ENCODE data around the gene IMPA2.

IMPA2 gene

GRCh38 chr18:12012697-12013096, 31.4 kb downstream of the IMPA2 start:
- H3K79me1 ChIP-seq (ENCODE audit: low read length), result no peaks in the 10 kb centered on the region
- no CpG with 5 or more reads among the region's 3 CpGs for WGBS (ENCODE audit: extremely low coverage, insufficient coverage, insufficient read length)
- H2BK120ac ChIP-seq (ENCODE audit: insufficient read depth, low read length, poor library complexity), result no peak overlapping the region
- H3K9me3 ChIP-seq (ENCODE audit: insufficient read depth, low read depth, low read length), result no peaks in the 10 kb centered on the region
- no peak overlapping the region for H3K23ac ChIP-seq (ENCODE audit: low read length)
- H3K4ac ChIP-seq (ENCODE audit: low read depth, low read length), result no peak overlapping the region
- H3K18ac ChIP-seq (ENCODE audit: low read length), result no peak overlapping the region
- no peak overlapping the region for H2AFZ ChIP-seq (ENCODE audit: insufficient read depth, low read length, poor library complexity)
- H3K27me3 ChIP-seq (ENCODE audit: insufficient read depth, low read length), result no peaks in the 10 kb centered on the region
- H4K8ac ChIP-seq (ENCODE audit: low read depth, low read length), result no peak overlapping the region
- no peak overlapping the region for H3K9ac ChIP-seq (ENCODE audit: low read length)
- no peak overlapping the region for H2BK12ac ChIP-seq (ENCODE audit: low read length)
- H3K4me1 ChIP-seq (ENCODE audit: control insufficient read depth in 1 of 2, insufficient read depth in 2 of 2, low read length in 2 of 2), result peaks cover 0 to 2% of the 10 kb centered on the region in 2 experiments
- H2BK5ac ChIP-seq (ENCODE audit: low read depth, low read length, poor library complexity), result no peak overlapping the region
- H4K12ac ChIP-seq (ENCODE audit: low read depth, low read length), result no peak overlapping the region
- H2AK5ac ChIP-seq (ENCODE audit: low read length), result no peak overlapping the region
- no peak overlapping the region for H3K14ac ChIP-seq (ENCODE audit: low read length)
- H3K27ac ChIP-seq (ENCODE audit: low read depth, low read length), result no peak overlapping the region
- no peak overlapping the region for H3K4me3 ChIP-seq (ENCODE audit: low read depth, low read length)
- no peak for DNase-seq
- H3K36me3 ChIP-seq (ENCODE audit: control insufficient read depth in 1 of 2, insufficient read depth in 2 of 2, low read length in 2 of 2), result no peaks in the 10 kb centered on the region
- H3K4me2 ChIP-seq (ENCODE audit: low read length), result no peak overlapping the region
- no peaks in the 10 kb centered on the region for H3K79me2 ChIP-seq (ENCODE audit: control insufficient read depth, insufficient read depth, low read length, poor library complexity)
- no peak overlapping the region for H4K91ac ChIP-seq (ENCODE audit: low read depth, low read length)

GRCh38 chr18:12013186-12013916, 32.0 kb downstream of the IMPA2 start:
- Histone ChIP-seq H4K91ac (ENCODE audit: low read depth, low read length) (no peak overlapping the region), H3K79me1 (ENCODE audit: low read length) (no peaks in the 10 kb centered on the region), H3K9ac (ENCODE audit: low read length) (no peak overlapping the region), H3K18ac (ENCODE audit: low read length) (no peak overlapping the region), H3K23ac (ENCODE audit: low read length) (no peak overlapping the region), H3K4me3 (ENCODE audit: low read depth, low read length) (no peak overlapping the region), H3K79me2 (ENCODE audit: control insufficient read depth, insufficient read depth, low read length, poor library complexity) (no peaks in the 10 kb centered on the region), H4K12ac (ENCODE audit: low read depth, low read length) (no peak overlapping the region), H3K4me2 (ENCODE audit: low read length) (no peak overlapping the region), H3K4ac (ENCODE audit: low read depth, low read length) (no peak overlapping the region), H4K8ac (ENCODE audit: low read depth, low read length) (no peak overlapping the region), H3K36me3 (ENCODE audit: control insufficient read depth in 1 of 2, insufficient read depth in 2 of 2, low read length in 2 of 2) (no peaks in the 10 kb centered on the region), H2BK120ac (ENCODE audit: insufficient read depth, low read length, poor library complexity) (no peak overlapping the region), H2BK12ac (ENCODE audit: low read length) (no peak overlapping the region), H3K14ac (ENCODE audit: low read length) (no peak overlapping the region), H2BK5ac (ENCODE audit: low read depth, low read length, poor library complexity) (no peak overlapping the region), H3K4me1 (ENCODE audit: control insufficient read depth in 1 of 2, insufficient read depth in 2 of 2, low read length in 2 of 2) (peaks cover 0 to 2% of the 10 kb centered on the region in 2 experiments), H3K27ac (ENCODE audit: low read depth, low read length) (no peak overlapping the region), H3K27me3 (ENCODE audit: insufficient read depth, low read length) (no peaks in the 10 kb centered on the region), H3K9me3 (ENCODE audit: insufficient read depth, low read depth, low read length) (no peaks in the 10 kb centered on the region), H2AFZ (ENCODE audit: insufficient read depth, low read length, poor library complexity) (no peak overlapping the region), H2AK5ac (ENCODE audit: low read length) (no peak overlapping the region)
- DNase-seq, result no peak
- no CpG with 5 or more reads among the region's 20 CpGs for WGBS (ENCODE audit: extremely low coverage, insufficient coverage, insufficient read length)

- H3K36me3 ChIP-seq (ENCODE audit: control insufficient read depth in 1 of 2, insufficient read depth in 2 of 2, low read length in 2 of 2), result no peaks in the 10 kb centered on the region
- H3K4me1 ChIP-seq (ENCODE audit: control insufficient read depth in 1 of 2, insufficient read depth in 2 of 2, low read length in 2 of 2), result peaks cover 0 to 2% of the 10 kb centered on the region in 2 experiments
- H3K18ac ChIP-seq (ENCODE audit: low read length), result no peak overlapping the region
- no peaks in the 10 kb centered on the region for H3K27me3 ChIP-seq (ENCODE audit: insufficient read depth, low read length)
- no peak overlapping the region for H2AK5ac ChIP-seq (ENCODE audit: low read length)
- H3K9ac ChIP-seq (ENCODE audit: low read length), result no peak overlapping the region
- no peak overlapping the region for H2AFZ ChIP-seq (ENCODE audit: insufficient read depth, low read length, poor library complexity)
- no peak overlapping the region for H3K14ac ChIP-seq (ENCODE audit: low read length)
- no peak overlapping the region for H2BK120ac ChIP-seq (ENCODE audit: insufficient read depth, low read length, poor library complexity)
- no peak overlapping the region for H4K12ac ChIP-seq (ENCODE audit: low read depth, low read length)
- H3K4me3 ChIP-seq (ENCODE audit: low read depth, low read length), result no peak overlapping the region
- H4K8ac ChIP-seq (ENCODE audit: low read depth, low read length), result no peak overlapping the region
- H3K9me3 ChIP-seq (ENCODE audit: insufficient read depth, low read depth, low read length), result no peaks in the 10 kb centered on the region
- no peak overlapping the region for H3K27ac ChIP-seq (ENCODE audit: low read depth, low read length)
- H3K23ac ChIP-seq (ENCODE audit: low read length), result no peak overlapping the region
- WGBS (ENCODE audit: extremely low coverage, insufficient coverage, insufficient read length), result no CpG with 5 or more reads among the region's 17 CpGs
- DNase-seq, result no peak
- H3K4ac ChIP-seq (ENCODE audit: low read depth, low read length), result no peak overlapping the region
- no peaks in the 10 kb centered on the region for H3K79me1 ChIP-seq (ENCODE audit: low read length)
- H4K91ac ChIP-seq (ENCODE audit: low read depth, low read length), result no peak overlapping the region
- no peak overlapping the region for H2BK5ac ChIP-seq (ENCODE audit: low read depth, low read length, poor library complexity)
- no peak overlapping the region for H3K4me2 ChIP-seq (ENCODE audit: low read length)
- H3K79me2 ChIP-seq (ENCODE audit: control insufficient read depth, insufficient read depth, low read length, poor library complexity), result no peaks in the 10 kb centered on the region
- H2BK12ac ChIP-seq (ENCODE audit: low read length), result no peak overlapping the region
These were observed 32.8 kb downstream of the IMPA2 start for GRCh38 chr18:12014086-12014485.

- Histone ChIP-seq H3K9ac (ENCODE audit: low read length) (no peak overlapping the region), H3K4me3 (ENCODE audit: low read depth, low read length) (no peak overlapping the region), H2AK5ac (ENCODE audit: low read length) (no peak overlapping the region), H3K4me2 (ENCODE audit: low read length) (no peak overlapping the region), H3K27me3 (ENCODE audit: insufficient read depth, low read length) (no peaks in the 10 kb centered on the region), H2BK12ac (ENCODE audit: low read length) (no peak overlapping the region), H3K36me3 (ENCODE audit: control insufficient read depth in 1 of 2, insufficient read depth in 2 of 2, low read length in 2 of 2) (no peaks in the 10 kb centered on the region), H3K79me1 (ENCODE audit: low read length) (no peaks in the 10 kb centered on the region), H4K12ac (ENCODE audit: low read depth, low read length) (no peak overlapping the region), H3K9me3 (ENCODE audit: insufficient read depth, low read depth, low read length) (no peaks in the 10 kb centered on the region), H4K91ac (ENCODE audit: low read depth, low read length) (no peak overlapping the region), H3K79me2 (ENCODE audit: control insufficient read depth, insufficient read depth, low read length, poor library complexity) (no peaks in the 10 kb centered on the region), H2BK120ac (ENCODE audit: insufficient read depth, low read length, poor library complexity) (no peak overlapping the region), H2BK5ac (ENCODE audit: low read depth, low read length, poor library complexity) (no peak overlapping the region), H3K4me1 (ENCODE audit: control insufficient read depth in 1 of 2, insufficient read depth in 2 of 2, low read length in 2 of 2) (peaks cover 0 to 2% of the 10 kb centered on the region in 2 experiments), H2AFZ (ENCODE audit: insufficient read depth, low read length, poor library complexity) (no peak overlapping the region), H3K23ac (ENCODE audit: low read length) (no peak overlapping the region), H3K27ac (ENCODE audit: low read depth, low read length) (no peak overlapping the region), H3K18ac (ENCODE audit: low read length) (no peak overlapping the region), H3K4ac (ENCODE audit: low read depth, low read length) (no peak overlapping the region), H3K14ac (ENCODE audit: low read length) (no peak overlapping the region), H4K8ac (ENCODE audit: low read depth, low read length) (no peak overlapping the region)
- DNase-seq, result no peak
- no CpG with 5 or more reads among the region's 14 CpGs for WGBS (ENCODE audit: extremely low coverage, insufficient coverage, insufficient read length)
These were observed 33.5 kb downstream of the IMPA2 start for GRCh38 chr18:12014521-12015415.
